HEK293 (cell line): ENCODE results near the gene SORCS3.

Experiments
- CTCF ChIA-PET: fragments of 350-600 bp; formaldehyde crosslinking; extraction: SDS; loops from one replicate; lab custom pipeline; 2021; ENCODE audit warnings: antibody characterized with exemption; lab: Yijun Ruan, JAX
- POLR2A ChIA-PET: fragments of 300-600 bp; formaldehyde crosslinking; extraction: SDS; loops from one replicate; lab custom pipeline; 2020; ENCODE audit warnings: antibody characterized with exemption, inconsistent platforms; lab: Yijun Ruan, JAX
- H3K27ac ChIP-seq: fragments of 200-500 bp; sonication (Bioruptor generic); 2 replicates; pipeline ENCODE4 v1.5.1; 2014; ENCODE audit warnings: low read depth, low read length, control low read depth, inconsistent platforms; ENCODE audit errors: extremely low read depth
- H3K36me3 ChIP-seq, 2 experiments: fragments of 200-500 bp in 1 of 2; sonication (Bioruptor generic) in 1 of 2; 1 replicate in 1 of 2; 2 replicates in 1 of 2; pipeline ENCODE4 v1.5.1; 2014 to 2017; ENCODE audit warnings: inconsistent platforms in 2 of 2, low read length in 2 of 2; ENCODE audit not compliant: control insufficient read depth in 2 of 2, insufficient read depth in 1 of 2
- H3K4me1 ChIP-seq: fragments of 200-500 bp; sonication (Bioruptor generic); 2 replicates; pipeline ENCODE4 v1.5.1; 2014; ENCODE audit warnings: mild to moderate bottlenecking, low read length, inconsistent platforms; ENCODE audit not compliant: control insufficient read depth, insufficient read depth
- H3K4me3 ChIP-seq: 2 replicates; pipeline ENCODE4 v1.5.1; 2011; ENCODE audit warnings: low read depth, mild to moderate bottlenecking, control low read depth, low read length, moderate library complexity
- H3K9me3 ChIP-seq: fragments of 200-500 bp; sonication (Bioruptor generic); 2 replicates; pipeline ENCODE4 v1.5.1; 2014; ENCODE audit warnings: low read depth, low read length, inconsistent platforms; ENCODE audit not compliant: control insufficient read depth, insufficient read depth
- GLIS2 ChIP-seq: fragments of 450-650 bp; formaldehyde crosslinking; IDR thresholded peaks from 2 replicates; pipeline ENCODE4 v1.5.1; 2016; ENCODE audit warnings: missing biosample characterization, missing genetic modification characterization
- KLF1 ChIP-seq: fragments of 450-650 bp; formaldehyde crosslinking; IDR thresholded peaks from 2 replicates; pipeline ENCODE4 v1.5.1; 2016; ENCODE audit warnings: missing biosample characterization, missing genetic modification characterization
- PBX3 ChIP-seq: sonication (generic); formaldehyde crosslinking; IDR thresholded peaks from 2 replicates; pipeline ENCODE4 v1.8.1; 2022; ENCODE audit warnings: mild to moderate bottlenecking, moderate library complexity, missing genetic modification reagents
- PRDM1 ChIP-seq: fragments of 450-650 bp; formaldehyde crosslinking; IDR thresholded peaks from 2 replicates; pipeline ENCODE4; 2016; ENCODE audit warnings: missing biosample characterization, missing genetic modification characterization
- SALL2 ChIP-seq: fragments of 450-650 bp; formaldehyde crosslinking; IDR thresholded peaks from 2 replicates; pipeline ENCODE4 v1.5.0; 2017; ENCODE audit warnings: missing biosample characterization, mild to moderate bottlenecking, missing genetic modification characterization, borderline replicate concordance
- SCRT1 ChIP-seq: fragments of 450-650 bp; formaldehyde crosslinking; IDR thresholded peaks from 2 replicates; pipeline ENCODE4 v1.5.1; 2016; ENCODE audit warnings: missing biosample characterization, missing genetic modification characterization, borderline replicate concordance
- SP7 ChIP-seq: fragments of 450-650 bp; formaldehyde crosslinking; IDR thresholded peaks from 2 replicates; pipeline ENCODE4 v1.5.1; 2016; ENCODE audit warnings: missing biosample characterization, missing genetic modification characterization
- YY1 ChIP-seq: fragments of 450-650 bp; formaldehyde crosslinking; IDR thresholded peaks from 2 replicates; pipeline ENCODE4 v1.5.1; 2018; ENCODE audit warnings: missing biosample characterization, missing genetic modification characterization
- ZBTB10 ChIP-seq: fragments of 450-650 bp; formaldehyde crosslinking; IDR thresholded peaks from 2 replicates; pipeline ENCODE4 v1.5.1; 2016; ENCODE audit warnings: missing biosample characterization, missing genetic modification characterization
- ZNF132 ChIP-seq: fragments of 450-650 bp; formaldehyde crosslinking; IDR thresholded peaks from 2 replicates; pipeline ENCODE4 v1.5.1; 2017; ENCODE audit warnings: missing biosample characterization, missing genetic modification characterization, borderline replicate concordance
- ZNF140 ChIP-seq: fragments of 450-650 bp; formaldehyde crosslinking; IDR thresholded peaks from 2 replicates; pipeline ENCODE4 v1.5.1; 2016; ENCODE audit warnings: missing biosample characterization, missing genetic modification characterization
- ZNF148 ChIP-seq: fragments of 450-650 bp; formaldehyde crosslinking; IDR thresholded peaks from 2 replicates; pipeline ENCODE4 v1.5.0; 2017; ENCODE audit warnings: missing biosample characterization, missing genetic modification characterization, borderline replicate concordance
- ZNF174 ChIP-seq: fragments of 450-650 bp; formaldehyde crosslinking; IDR thresholded peaks from 2 replicates; pipeline ENCODE4 v1.5.0; 2017; ENCODE audit warnings: missing biosample characterization, mild to moderate bottlenecking, missing genetic modification characterization
- ZNF211 ChIP-seq: fragments of 450-650 bp; formaldehyde crosslinking; IDR thresholded peaks from 2 replicates; pipeline ENCODE4 v1.5.1; 2016; ENCODE audit warnings: low read depth, missing biosample characterization, missing genetic modification characterization
- ZNF530 ChIP-seq: fragments of 450-650 bp; formaldehyde crosslinking; IDR thresholded peaks from 2 replicates; pipeline ENCODE4 v1.5.1; 2016; ENCODE audit warnings: low read depth, missing biosample characterization, missing genetic modification characterization
- ZNF670 ChIP-seq: fragments of 450-650 bp; formaldehyde crosslinking; IDR thresholded peaks from 2 replicates; pipeline ENCODE4 v1.5.1; 2016; ENCODE audit warnings: missing biosample characterization, missing genetic modification characterization, low read depth
- ZNF677 ChIP-seq: fragments of 450-650 bp; IDR thresholded peaks from 2 replicates; pipeline ENCODE4 v1.5.0; 2018; ENCODE audit warnings: missing biosample characterization, mild to moderate bottlenecking, missing genetic modification characterization, moderate library complexity
- ZXDB ChIP-seq: fragments of 450-650 bp; formaldehyde crosslinking; IDR thresholded peaks from 2 replicates; pipeline ENCODE4 v1.5.1; 2016; ENCODE audit warnings: missing biosample characterization, missing genetic modification characterization
- TF ChIP-seq, protein P1 (sequence below): fragments of 450-650 bp; formaldehyde crosslinking; IDR thresholded peaks from 2 replicates; pipeline ENCODE4 v1.5.1; 2017; ENCODE audit warnings: missing biosample characterization, missing genetic modification characterization
- TF ChIP-seq, protein P2 (sequence below): fragments of 450-650 bp; formaldehyde crosslinking; IDR thresholded peaks from 2 replicates; pipeline ENCODE4 v1.5.1; 2016; ENCODE audit warnings: missing biosample characterization, missing genetic modification characterization, borderline replicate concordance
- TF ChIP-seq, protein P3 (sequence below): fragments of 450-650 bp; formaldehyde crosslinking; IDR thresholded peaks from 2 replicates; pipeline ENCODE4 v1.5.1; 2016; ENCODE audit warnings: missing biosample characterization, missing genetic modification characterization, borderline replicate concordance

SORCS3 gene

DNA sequence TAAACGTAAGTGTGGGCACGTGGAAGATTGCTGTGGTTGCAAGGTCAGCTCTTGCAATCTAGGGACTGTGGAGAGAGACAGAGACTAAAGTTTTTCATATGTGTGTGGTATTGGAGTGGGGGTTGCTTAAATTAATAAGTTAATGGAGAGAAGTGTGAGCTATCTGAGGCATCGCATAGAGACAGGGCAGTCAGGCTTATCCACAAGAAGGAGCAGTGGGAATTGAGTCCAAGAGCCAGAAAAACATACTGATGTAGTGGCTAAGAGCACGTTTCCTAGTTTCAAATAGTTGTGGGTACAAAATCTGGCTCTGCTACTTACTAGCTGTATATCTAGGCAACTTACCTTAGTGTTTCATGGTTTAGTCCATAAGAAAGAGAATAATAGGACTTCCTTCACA is 65.8 kb downstream of the SORCS3 start (continued):
- TF ChIP-seq ZNF211 (tag by site-specific recombination) (no peak), GLIS2 (tag by site-specific recombination) (no peak), KLF1 (tag by site-specific recombination) (no peak), ZNF140 (tag by site-specific recombination) (no peak), PBX3 (CRISPR knock-in tag) (no peak), SCRT1 (tag by site-specific recombination) (no peak)

GRCh38 chr10:104707602-104708459 is 66.7 kb downstream of the SORCS3 start:
- POLR2A ChIA-PET = no interaction called here
- Histone ChIP-seq H3K27ac (no peak overlapping the region), H3K9me3 (no peaks in the 10 kb centered on the region), H3K4me1 (no peaks in the 10 kb centered on the region), H3K36me3 (no peaks in the 10 kb centered on the region), H3K4me3 (no peak overlapping the region)
- CTCF ChIA-PET = interaction anchor here (0.7 kb wide), 1 partner anchor 40 kb away, joined by 3 read pairs; no protein-coding TSS in a partner anchor
- no peak for TF ChIP-seq ZXDB
- no peak for TF ChIP-seq ZNF148 (tag by site-specific recombination)
- TF ChIP-seq ZNF132 (tag by site-specific recombination) = no peak
- TF ChIP-seq, protein P1, sequence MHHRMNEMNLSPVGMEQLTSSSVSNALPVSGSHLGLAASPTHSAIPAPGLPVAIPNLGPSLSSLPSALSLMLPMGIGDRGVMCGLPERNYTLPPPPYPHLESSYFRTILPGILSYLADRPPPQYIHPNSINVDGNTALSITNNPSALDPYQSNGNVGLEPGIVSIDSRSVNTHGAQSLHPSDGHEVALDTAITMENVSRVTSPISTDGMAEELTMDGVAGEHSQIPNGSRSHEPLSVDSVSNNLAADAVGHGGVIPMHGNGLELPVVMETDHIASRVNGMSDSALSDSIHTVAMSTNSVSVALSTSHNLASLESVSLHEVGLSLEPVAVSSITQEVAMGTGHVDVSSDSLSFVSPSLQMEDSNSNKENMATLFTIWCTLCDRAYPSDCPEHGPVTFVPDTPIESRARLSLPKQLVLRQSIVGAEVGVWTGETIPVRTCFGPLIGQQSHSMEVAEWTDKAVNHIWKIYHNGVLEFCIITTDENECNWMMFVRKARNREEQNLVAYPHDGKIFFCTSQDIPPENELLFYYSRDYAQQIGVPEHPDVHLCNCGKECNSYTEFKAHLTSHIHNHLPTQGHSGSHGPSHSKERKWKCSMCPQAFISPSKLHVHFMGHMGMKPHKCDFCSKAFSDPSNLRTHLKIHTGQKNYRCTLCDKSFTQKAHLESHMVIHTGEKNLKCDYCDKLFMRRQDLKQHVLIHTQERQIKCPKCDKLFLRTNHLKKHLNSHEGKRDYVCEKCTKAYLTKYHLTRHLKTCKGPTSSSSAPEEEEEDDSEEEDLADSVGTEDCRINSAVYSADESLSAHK (tag by site-specific recombination) = no peak
- TF ChIP-seq PRDM1 (tag by site-specific recombination) = no peak
- TF ChIP-seq ZNF677 = no peak
- no peak for TF ChIP-seq ZNF174
- TF ChIP-seq, protein P2, sequence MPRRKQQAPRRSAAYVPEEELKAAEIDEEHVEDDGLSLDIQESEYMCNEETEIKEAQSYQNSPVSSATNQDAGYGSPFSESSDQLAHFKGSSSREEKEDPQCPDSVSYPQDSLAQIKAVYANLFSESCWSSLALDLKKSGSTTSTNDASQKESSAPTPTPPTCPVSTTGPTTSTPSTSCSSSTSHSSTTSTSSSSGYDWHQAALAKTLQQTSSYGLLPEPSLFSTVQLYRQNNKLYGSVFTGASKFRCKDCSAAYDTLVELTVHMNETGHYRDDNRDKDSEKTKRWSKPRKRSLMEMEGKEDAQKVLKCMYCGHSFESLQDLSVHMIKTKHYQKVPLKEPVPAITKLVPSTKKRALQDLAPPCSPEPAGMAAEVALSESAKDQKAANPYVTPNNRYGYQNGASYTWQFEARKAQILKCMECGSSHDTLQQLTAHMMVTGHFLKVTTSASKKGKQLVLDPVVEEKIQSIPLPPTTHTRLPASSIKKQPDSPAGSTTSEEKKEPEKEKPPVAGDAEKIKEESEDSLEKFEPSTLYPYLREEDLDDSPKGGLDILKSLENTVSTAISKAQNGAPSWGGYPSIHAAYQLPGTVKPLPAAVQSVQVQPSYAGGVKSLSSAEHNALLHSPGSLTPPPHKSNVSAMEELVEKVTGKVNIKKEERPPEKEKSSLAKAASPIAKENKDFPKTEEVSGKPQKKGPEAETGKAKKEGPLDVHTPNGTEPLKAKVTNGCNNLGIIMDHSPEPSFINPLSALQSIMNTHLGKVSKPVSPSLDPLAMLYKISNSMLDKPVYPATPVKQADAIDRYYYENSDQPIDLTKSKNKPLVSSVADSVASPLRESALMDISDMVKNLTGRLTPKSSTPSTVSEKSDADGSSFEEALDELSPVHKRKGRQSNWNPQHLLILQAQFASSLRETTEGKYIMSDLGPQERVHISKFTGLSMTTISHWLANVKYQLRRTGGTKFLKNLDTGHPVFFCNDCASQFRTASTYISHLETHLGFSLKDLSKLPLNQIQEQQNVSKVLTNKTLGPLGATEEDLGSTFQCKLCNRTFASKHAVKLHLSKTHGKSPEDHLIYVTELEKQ (tag by site-specific recombination) = no peak
- no peak for TF ChIP-seq YY1 (tag by site-specific recombination)
- no peak for TF ChIP-seq ZNF530 (tag by site-specific recombination)
- no peak for TF ChIP-seq SALL2
- no peak for TF ChIP-seq ZNF670 (tag by site-specific recombination)
- TF ChIP-seq, protein P3, sequence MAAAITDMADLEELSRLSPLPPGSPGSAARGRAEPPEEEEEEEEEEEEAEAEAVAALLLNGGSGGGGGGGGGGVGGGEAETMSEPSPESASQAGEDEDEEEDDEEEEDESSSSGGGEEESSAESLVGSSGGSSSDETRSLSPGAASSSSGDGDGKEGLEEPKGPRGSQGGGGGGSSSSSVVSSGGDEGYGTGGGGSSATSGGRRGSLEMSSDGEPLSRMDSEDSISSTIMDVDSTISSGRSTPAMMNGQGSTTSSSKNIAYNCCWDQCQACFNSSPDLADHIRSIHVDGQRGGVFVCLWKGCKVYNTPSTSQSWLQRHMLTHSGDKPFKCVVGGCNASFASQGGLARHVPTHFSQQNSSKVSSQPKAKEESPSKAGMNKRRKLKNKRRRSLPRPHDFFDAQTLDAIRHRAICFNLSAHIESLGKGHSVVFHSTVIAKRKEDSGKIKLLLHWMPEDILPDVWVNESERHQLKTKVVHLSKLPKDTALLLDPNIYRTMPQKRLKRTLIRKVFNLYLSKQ (tag by site-specific recombination) = no peak
- no peak for TF ChIP-seq SP7 (tag by site-specific recombination)
- TF ChIP-seq ZBTB10 (tag by site-specific recombination) = no peak
